OCI-LY7 (cell line): ENCODE results near the gene ACADL. TPM values are rescaled to one million over a fixed set of nuclear protein-coding genes. Genes with fewer than 3 reads are reported as not detected.

Experiments
- BruUV-seq: library from RNA; stranded (reverse); fragments of 400-500 nt; replicated peaks from 2 replicates; lab custom pipeline; 2021; lab: Mats Ljungman, UMichigan
- CTCF ChIA-PET: fragments of 300-600 bp; sonication (Branson Sonifier 250); formaldehyde crosslinking; loops from one replicate; lab custom pipeline; 2022; ENCODE audit warnings: antibody characterized with exemption; ENCODE audit not compliant: unreplicated experiment; lab: Charles Lee
- POLR2A ChIA-PET: fragments of 300-600 bp; sonication (Branson Sonifier 250); formaldehyde crosslinking; loops from one replicate; lab custom pipeline; 2022; ENCODE audit warnings: antibody characterized with exemption; lab: Charles Lee
- DNase-seq: peaks from one replicate; pipeline ENCODE4 v3.0.0-alpha.2; 2015; ENCODE audit warnings: low spot score
- H2AFZ ChIP-seq: fragments of 200-600 bp; sonication (generic), shearing (Covaris generic); 2 replicates; pipeline ENCODE4 v1.6.1; 2014; ENCODE audit warnings: mild to moderate bottlenecking, antibody characterized with exemption, low read length, moderate library complexity
- H3K27ac ChIP-seq: fragments of 200-600 bp; sonication (generic); 2 replicates; pipeline ENCODE4 v1.5.1; 2014; ENCODE audit warnings: mixed run types, low read depth, mild to moderate bottlenecking, moderate library complexity, low read length, inconsistent platforms; ENCODE audit not compliant: poor library complexity, severe bottlenecking
- H3K36me3 ChIP-seq: fragments of 200-600 bp; sonication (generic); 2 replicates; pipeline ENCODE4 v1.6.1; 2014; ENCODE audit warnings: mild to moderate bottlenecking, antibody characterized with exemption, low read length, moderate library complexity, mixed read lengths; ENCODE audit not compliant: insufficient read depth
- H3K4me1 ChIP-seq: fragments of 200-600 bp; sonication (generic); 2 replicates; pipeline ENCODE4 v1.5.1; 2014; ENCODE audit warnings: mild to moderate bottlenecking, low read length; ENCODE audit not compliant: insufficient read depth, poor library complexity, severe bottlenecking
- H3K4me2 ChIP-seq: fragments of 200-600 bp; sonication (generic); 2 replicates; pipeline ENCODE4 v1.6.1; 2014; ENCODE audit warnings: mild to moderate bottlenecking, low read length
- H3K4me3 ChIP-seq: fragments of 200-600 bp; sonication (generic); 2 replicates; pipeline ENCODE4 v1.5.1; 2014; ENCODE audit warnings: mild to moderate bottlenecking, low read depth, low read length; ENCODE audit not compliant: poor library complexity, severe bottlenecking
- H3K79me2 ChIP-seq: fragments of 200-600 bp; sonication (generic); 2 replicates; pipeline ENCODE4 v1.6.1; 2016; ENCODE audit warnings: low read depth, mild to moderate bottlenecking, low read length, moderate library complexity, mixed read lengths; ENCODE audit not compliant: insufficient read depth
- H3K9me2 ChIP-seq: fragments of 200-600 bp; sonication (generic); 2 replicates; pipeline ENCODE4 v1.6.1; 2016; ENCODE audit warnings: mild to moderate bottlenecking, low read length, mixed read lengths; ENCODE audit not compliant: insufficient read depth
- H3K9me3 ChIP-seq: fragments of 200-600 bp; sonication (generic); 2 replicates; pipeline ENCODE4 v1.6.1; 2014; ENCODE audit warnings: mild to moderate bottlenecking, mixed run types, low read length, mixed read lengths
- H4K20me1 ChIP-seq: fragments of 200-600 bp; sonication (generic); 2 replicates; pipeline ENCODE4 v1.6.1; 2014; ENCODE audit warnings: mild to moderate bottlenecking, antibody characterized with exemption, low read length, moderate library complexity, mixed read lengths; ENCODE audit not compliant: insufficient read depth
- EZH2phosphoT487 ChIP-seq: fragments of 200-600 bp; sonication (generic); IDR thresholded peaks from 2 replicates; pipeline ENCODE4 v1.6.1; 2018; ENCODE audit warnings: low read depth, borderline replicate concordance, mild to moderate bottlenecking, mixed run types, antibody characterized with exemption, low read length, moderate library complexity, mixed read lengths
- intact Hi-C: fragments of 100-400 bp; cut with micrococcal nuclease; formaldehyde crosslinking; loops from one replicate; pipeline ENCODE4 v1.10.0; 2022; ENCODE audit not compliant: unreplicated experiment
- total RNA-seq, 2 experiments: library from RNA; depleted of rRNA in 1 of 2; stranded (reverse); fragments of >200 nt in 1 of 2; shearing (Covaris generic) in 1 of 2; gene quantifications; 2 replicates each; pipeline ENCODE4 v1.2.3, GENCODE V29; 2014 to 2022
- TF ChIP-seq, protein P1 (sequence below): fragments of 200-600 bp; sonication (generic); conservative IDR thresholded peaks from 2 replicates; pipeline ENCODE4 v1.5.1; 2014; ENCODE audit warnings: mild to moderate bottlenecking, antibody characterized with exemption, low read length, moderate library complexity, mixed read lengths

The ACADL gene
- total RNA-seq, 2 experiments from 2014 or later: not detected

DNA sequence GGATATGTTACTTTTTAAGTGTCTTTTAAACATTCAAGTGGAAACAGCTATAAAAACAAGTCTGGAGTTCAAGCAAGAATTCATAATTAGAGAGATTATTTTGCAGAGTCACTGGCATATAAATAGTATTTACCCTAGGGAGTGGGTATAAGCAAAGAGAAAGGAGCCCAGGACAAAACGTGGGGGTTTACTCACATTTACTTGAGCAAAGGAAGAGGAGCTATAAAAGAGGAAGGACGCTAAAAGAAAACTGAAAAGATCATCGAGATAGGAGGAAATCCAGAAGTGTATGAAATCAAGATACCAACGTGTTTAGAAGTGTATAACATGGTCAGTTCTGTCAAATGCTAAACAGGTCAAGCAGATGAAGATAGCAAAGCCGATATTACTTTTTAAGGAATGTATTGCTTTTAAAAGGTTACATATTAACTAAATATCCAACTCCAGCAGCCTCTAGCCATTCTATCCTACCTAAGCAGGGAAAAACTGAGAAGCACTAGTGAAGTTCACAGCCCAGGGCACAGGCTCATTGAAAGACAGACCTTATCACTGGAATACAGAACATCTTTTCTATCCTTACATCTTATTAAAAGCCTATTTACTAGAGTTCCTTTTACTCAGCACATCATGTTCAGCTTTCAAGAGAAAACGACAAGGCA lies 62.7 kb downstream of the ACADL start:
- H3K27ac ChIP-seq: no peak overlapping the region
- TF ChIP-seq, protein P1, sequence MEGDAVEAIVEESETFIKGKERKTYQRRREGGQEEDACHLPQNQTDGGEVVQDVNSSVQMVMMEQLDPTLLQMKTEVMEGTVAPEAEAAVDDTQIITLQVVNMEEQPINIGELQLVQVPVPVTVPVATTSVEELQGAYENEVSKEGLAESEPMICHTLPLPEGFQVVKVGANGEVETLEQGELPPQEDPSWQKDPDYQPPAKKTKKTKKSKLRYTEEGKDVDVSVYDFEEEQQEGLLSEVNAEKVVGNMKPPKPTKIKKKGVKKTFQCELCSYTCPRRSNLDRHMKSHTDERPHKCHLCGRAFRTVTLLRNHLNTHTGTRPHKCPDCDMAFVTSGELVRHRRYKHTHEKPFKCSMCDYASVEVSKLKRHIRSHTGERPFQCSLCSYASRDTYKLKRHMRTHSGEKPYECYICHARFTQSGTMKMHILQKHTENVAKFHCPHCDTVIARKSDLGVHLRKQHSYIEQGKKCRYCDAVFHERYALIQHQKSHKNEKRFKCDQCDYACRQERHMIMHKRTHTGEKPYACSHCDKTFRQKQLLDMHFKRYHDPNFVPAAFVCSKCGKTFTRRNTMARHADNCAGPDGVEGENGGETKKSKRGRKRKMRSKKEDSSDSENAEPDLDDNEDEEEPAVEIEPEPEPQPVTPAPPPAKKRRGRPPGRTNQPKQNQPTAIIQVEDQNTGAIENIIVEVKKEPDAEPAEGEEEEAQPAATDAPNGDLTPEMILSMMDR: no peak
- no peak for TF ChIP-seq EZH2phosphoT487
- no peaks in the 10 kb centered on the region for H3K9me2 ChIP-seq
- H2AFZ ChIP-seq: no peak overlapping the region
- intact Hi-C loops: no loop called here
- H3K36me3 ChIP-seq: no peaks in the 10 kb centered on the region
- H3K4me3 ChIP-seq: no peak overlapping the region
- ChIA-PET CTCF (no interaction called here), POLR2A (interaction anchor here (0.6 to 0.9 kb wide), 3 partner anchors 10 to 788 kb away, joined by 3 to 5 read pairs (median 3); no protein-coding TSS in a partner anchor)
- no peaks in the 10 kb centered on the region for H3K9me3 ChIP-seq
- H3K4me1 ChIP-seq: peaks cover 7% of the 10 kb centered on the region
- no peak for DNase-seq
- H3K4me2 ChIP-seq: no peak overlapping the region
- H3K79me2 ChIP-seq: peaks cover 42% of the 10 kb centered on the region; the same call in 1 of the 2 replicates
- no TSS peak for BruUV-seq
- H4K20me1 ChIP-seq: no peaks in the 10 kb centered on the region

DNA sequence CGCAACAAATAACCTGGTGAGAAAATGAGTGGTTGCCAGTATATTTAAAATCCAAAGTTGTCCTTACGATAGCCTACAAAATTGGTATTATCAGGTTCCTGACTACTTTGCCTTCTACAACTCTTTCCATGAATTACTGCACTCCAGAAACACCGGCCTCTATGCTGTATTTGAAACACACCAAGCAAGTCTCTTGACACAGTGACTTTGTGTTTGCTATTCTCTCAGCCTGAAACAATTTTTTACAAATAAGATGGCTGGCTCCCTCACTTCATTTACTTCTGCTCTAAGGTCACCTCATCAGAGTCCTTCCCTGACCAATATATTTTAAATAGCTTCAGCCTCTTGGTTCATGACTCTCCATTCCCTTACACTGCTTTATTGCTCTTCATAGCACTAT lies 66.2 kb downstream of the ACADL start:
- intact Hi-C loops: no loop called here
- no peaks in the 10 kb centered on the region for H3K9me2 ChIP-seq
- H3K79me2 ChIP-seq: peaks cover 24% of the 10 kb centered on the region; the same call in 1 of the 2 replicates
- peaks cover 7% of the 10 kb centered on the region for H3K4me1 ChIP-seq
- no peaks in the 10 kb centered on the region for H4K20me1 ChIP-seq
- H3K4me3 ChIP-seq: no peak overlapping the region
- no peak overlapping the region for H3K27ac ChIP-seq
- H3K9me3 ChIP-seq: no peaks in the 10 kb centered on the region
- TF ChIP-seq EZH2phosphoT487: no peak
- TF ChIP-seq, protein P1: no peak
- H3K4me2 ChIP-seq: no peak overlapping the region
- H3K36me3 ChIP-seq: peaks cover 21% of the 10 kb centered on the region
- CTCF ChIA-PET: interaction anchor here (0.9 kb wide), 1 partner anchor 28 kb away, joined by 3 read pairs; no protein-coding TSS in a partner anchor
- DNase-seq: no peak
- no peak overlapping the region for H2AFZ ChIP-seq
- BruUV-seq: no TSS peak
- POLR2A ChIA-PET: interaction anchor here (1.0 to 1.5 kb wide), 5 partner anchors 10 to 156 kb away, joined by 3 to 9 read pairs (median 5); no protein-coding TSS in a partner anchor

DNA sequence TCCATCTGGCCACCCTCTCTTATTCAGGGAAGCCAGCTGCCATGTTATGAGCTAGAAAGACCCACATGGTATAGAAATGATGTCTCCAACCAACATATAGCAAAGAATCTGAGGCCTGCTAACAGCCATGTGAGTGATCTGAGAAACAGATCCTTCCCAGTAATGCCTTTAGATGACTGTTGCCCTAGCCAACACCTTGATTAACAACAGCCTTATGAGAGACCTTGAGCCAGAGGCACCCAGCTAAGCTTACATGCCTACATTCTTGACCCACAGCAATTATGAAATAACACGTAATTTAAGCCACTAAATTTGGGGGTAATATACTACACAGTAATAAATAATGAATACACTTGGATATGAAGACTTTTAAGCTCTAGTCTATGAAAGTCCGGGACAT lies 67.0 kb downstream of the ACADL start:
- TF ChIP-seq EZH2phosphoT487: no peak
- TF ChIP-seq, protein P1: no peak
- intact Hi-C loops: no loop called here
- no peak for DNase-seq
- Histone ChIP-seq H3K4me3 (no peak overlapping the region), H3K79me2 (peaks cover 22% of the 10 kb centered on the region; the same call in 1 of the 2 replicates), H4K20me1 (no peaks in the 10 kb centered on the region), H3K9me3 (no peaks in the 10 kb centered on the region), H3K36me3 (peaks cover 29% of the 10 kb centered on the region), H3K27ac (no peak overlapping the region), H3K4me2 (no peak overlapping the region), H3K4me1 (peaks cover 7% of the 10 kb centered on the region), H2AFZ (no peak overlapping the region), H3K9me2 (no peaks in the 10 kb centered on the region)
- ChIA-PET POLR2A (interaction anchor here (1.0 to 1.5 kb wide), 5 partner anchors 10 to 155 kb away, joined by 3 to 9 read pairs (median 5); no protein-coding TSS in a partner anchor), CTCF (interaction anchor here (0.9 kb wide), 1 partner anchor 29 kb away, joined by 3 read pairs; no protein-coding TSS in a partner anchor)
- no TSS peak for BruUV-seq
